ENCODE data around the gene MEGF11.

The MEGF11 gene

GRCh38 chr15:66068801-66069200, 184.7 kb downstream of the MEGF11 start:
- TF ChIP-seq, protein P1, sequence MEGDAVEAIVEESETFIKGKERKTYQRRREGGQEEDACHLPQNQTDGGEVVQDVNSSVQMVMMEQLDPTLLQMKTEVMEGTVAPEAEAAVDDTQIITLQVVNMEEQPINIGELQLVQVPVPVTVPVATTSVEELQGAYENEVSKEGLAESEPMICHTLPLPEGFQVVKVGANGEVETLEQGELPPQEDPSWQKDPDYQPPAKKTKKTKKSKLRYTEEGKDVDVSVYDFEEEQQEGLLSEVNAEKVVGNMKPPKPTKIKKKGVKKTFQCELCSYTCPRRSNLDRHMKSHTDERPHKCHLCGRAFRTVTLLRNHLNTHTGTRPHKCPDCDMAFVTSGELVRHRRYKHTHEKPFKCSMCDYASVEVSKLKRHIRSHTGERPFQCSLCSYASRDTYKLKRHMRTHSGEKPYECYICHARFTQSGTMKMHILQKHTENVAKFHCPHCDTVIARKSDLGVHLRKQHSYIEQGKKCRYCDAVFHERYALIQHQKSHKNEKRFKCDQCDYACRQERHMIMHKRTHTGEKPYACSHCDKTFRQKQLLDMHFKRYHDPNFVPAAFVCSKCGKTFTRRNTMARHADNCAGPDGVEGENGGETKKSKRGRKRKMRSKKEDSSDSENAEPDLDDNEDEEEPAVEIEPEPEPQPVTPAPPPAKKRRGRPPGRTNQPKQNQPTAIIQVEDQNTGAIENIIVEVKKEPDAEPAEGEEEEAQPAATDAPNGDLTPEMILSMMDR (conservative IDR thresholded peaks at IDR 0.05; ENCODE audit: low read length) = no peak
- DNase-seq (ENCODE audit: low read depth) = no peak
- H3K4me3 ChIP-seq (ENCODE audit: low read length) = no peak overlapping the region

DNA sequence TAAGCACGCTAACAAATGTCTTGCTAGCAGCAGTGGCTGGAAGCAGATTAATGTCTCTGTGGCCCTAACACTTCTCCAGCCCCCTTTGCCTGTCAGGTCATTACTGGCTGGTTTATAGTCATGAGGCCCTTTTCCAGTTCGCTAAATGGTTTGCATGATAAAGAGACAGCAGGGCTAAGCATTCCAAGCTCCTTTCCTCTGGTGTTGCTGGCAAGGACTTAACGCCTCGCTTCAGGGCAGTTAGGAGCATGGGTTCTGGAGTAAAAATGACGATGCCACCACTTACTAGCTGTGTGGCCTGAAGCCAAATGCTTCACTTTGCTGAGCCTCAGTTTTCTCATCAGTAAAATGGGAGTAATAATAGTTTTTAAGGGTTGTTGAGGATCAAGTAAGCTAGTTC, 185.9 kb downstream of the MEGF11 start:
- TF ChIP-seq, protein P1 (conservative IDR thresholded peaks at IDR 0.05; ENCODE audit: low read length) = no peak
- DNase-seq (ENCODE audit: low read depth) = no peak
- no peak overlapping the region for H3K4me3 ChIP-seq (ENCODE audit: low read length)

DNA sequence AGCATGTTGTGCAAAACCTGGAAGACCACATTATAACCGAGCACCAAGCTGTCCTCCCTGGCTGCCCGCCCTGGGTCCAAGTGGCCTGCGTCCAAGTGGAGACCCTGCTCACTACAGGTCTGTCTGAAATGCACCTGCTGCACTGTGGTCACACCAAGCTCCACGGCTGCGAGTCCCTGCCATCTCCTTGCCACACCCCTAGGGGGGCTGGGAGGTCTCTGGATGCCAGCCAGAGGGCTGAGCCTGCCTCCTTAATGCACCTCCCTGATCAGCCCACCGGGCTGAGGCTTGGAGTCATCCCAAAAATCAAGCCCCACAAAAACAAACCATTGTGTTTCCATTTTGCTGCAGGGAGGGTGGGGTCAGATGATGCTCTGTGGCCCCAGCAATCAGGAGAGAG, 187.1 kb downstream of the MEGF11 start:
- no peak for DNase-seq (ENCODE audit: low read depth)
- TF ChIP-seq, protein P1 (conservative IDR thresholded peaks at IDR 0.05; ENCODE audit: low read length) = no peak
- no peak overlapping the region for H3K4me3 ChIP-seq (ENCODE audit: low read length)

DNA sequence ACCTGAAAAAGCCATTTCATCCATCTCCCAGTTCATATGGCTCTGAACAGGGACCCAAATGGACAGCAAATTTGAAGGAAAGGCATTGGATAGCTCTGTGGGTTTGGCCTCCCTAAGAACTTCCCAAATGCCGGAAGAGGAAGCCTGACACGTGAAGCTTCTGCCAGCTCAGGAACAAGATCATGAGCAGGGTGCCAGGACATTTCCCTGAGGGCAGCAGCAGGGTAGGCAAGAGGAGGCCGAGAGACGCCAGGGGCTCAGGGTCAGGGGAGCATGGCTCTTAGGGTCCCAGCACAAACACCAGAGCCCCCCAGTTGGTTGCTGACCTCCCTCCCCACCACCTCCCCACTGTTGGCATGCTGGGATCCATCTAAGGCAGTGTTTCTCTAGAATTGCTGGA, 187.5 kb downstream of the MEGF11 start:
- TF ChIP-seq, protein P1 (conservative IDR thresholded peaks at IDR 0.05; ENCODE audit: low read length) = no peak
- H3K4me3 ChIP-seq (ENCODE audit: low read length) = no peak overlapping the region

GRCh38 chr15:66065325-66065724, 188.2 kb downstream of the MEGF11 start:
- TF ChIP-seq, protein P1 (conservative IDR thresholded peaks at IDR 0.05; ENCODE audit: low read length) = no peak

More for the DNA sequence above, 187.5 kb downstream of the MEGF11 start:
- no peak for DNase-seq (ENCODE audit: low read depth)

DNA sequence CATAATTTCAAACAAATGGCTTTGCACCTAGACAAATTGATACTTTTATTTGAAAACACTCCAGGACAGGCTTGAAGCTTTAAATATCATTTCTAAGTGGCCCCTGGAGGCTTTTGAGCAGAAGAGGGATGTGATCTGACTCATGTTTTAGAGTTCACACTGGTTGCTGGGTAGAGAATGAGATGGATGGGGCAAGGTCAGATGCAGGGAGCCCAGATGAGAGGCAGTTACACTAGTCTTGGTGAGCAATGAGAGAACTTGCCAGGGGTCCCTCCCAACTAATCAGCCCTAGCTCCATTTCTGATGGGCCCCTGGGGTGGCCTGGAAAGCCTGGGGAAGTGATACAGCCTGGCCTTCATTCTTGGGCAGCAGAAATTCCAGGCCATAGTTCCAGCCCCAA, 190.4 kb downstream of the MEGF11 start:
- TF ChIP-seq, protein P1 (conservative IDR thresholded peaks at IDR 0.05; ENCODE audit: low read length) = no peak
- DNase-seq (ENCODE audit: low read depth) = no peak
- H3K4me3 ChIP-seq (ENCODE audit: low read length) = no peak overlapping the region

More at GRCh38 chr15:66065325-66065724, 188.2 kb downstream of the MEGF11 start:
- DNase-seq (ENCODE audit: low read depth) = no peak
- no peak overlapping the region for H3K4me3 ChIP-seq (ENCODE audit: low read length)

GRCh38 chr15:66057089-66057488, 196.5 kb downstream of the MEGF11 start:
- TF ChIP-seq, protein P1 (conservative IDR thresholded peaks at IDR 0.05; ENCODE audit: low read length) = no peak
- H3K4me3 ChIP-seq (ENCODE audit: low read length) = no peak overlapping the region
- no peak for DNase-seq (ENCODE audit: low read depth)

Data from AG10803 (cell line).